ENCODE measurements around the gene CPNE8.

GRCh38 chr12:38669530-38669929, 235.9 kb downstream of the CPNE8 start:
- TF ChIP-seq, protein P1, sequence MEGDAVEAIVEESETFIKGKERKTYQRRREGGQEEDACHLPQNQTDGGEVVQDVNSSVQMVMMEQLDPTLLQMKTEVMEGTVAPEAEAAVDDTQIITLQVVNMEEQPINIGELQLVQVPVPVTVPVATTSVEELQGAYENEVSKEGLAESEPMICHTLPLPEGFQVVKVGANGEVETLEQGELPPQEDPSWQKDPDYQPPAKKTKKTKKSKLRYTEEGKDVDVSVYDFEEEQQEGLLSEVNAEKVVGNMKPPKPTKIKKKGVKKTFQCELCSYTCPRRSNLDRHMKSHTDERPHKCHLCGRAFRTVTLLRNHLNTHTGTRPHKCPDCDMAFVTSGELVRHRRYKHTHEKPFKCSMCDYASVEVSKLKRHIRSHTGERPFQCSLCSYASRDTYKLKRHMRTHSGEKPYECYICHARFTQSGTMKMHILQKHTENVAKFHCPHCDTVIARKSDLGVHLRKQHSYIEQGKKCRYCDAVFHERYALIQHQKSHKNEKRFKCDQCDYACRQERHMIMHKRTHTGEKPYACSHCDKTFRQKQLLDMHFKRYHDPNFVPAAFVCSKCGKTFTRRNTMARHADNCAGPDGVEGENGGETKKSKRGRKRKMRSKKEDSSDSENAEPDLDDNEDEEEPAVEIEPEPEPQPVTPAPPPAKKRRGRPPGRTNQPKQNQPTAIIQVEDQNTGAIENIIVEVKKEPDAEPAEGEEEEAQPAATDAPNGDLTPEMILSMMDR (IDR thresholded peaks at IDR 0.05) = no peak
- no peak for TF ChIP-seq POLR2A (IDR thresholded peaks at IDR 0.05)

Data from body of pancreas (tissue), 4 donors.